Measurements from ENCODE around the gene GDPD2. TPM values are rescaled to one million over a fixed set of nuclear protein-coding genes. Genes with fewer than 3 reads are reported as not detected.

Gene GDPD2
- total RNA-seq, 1 donor from 2014 or later: not detected

DNA sequence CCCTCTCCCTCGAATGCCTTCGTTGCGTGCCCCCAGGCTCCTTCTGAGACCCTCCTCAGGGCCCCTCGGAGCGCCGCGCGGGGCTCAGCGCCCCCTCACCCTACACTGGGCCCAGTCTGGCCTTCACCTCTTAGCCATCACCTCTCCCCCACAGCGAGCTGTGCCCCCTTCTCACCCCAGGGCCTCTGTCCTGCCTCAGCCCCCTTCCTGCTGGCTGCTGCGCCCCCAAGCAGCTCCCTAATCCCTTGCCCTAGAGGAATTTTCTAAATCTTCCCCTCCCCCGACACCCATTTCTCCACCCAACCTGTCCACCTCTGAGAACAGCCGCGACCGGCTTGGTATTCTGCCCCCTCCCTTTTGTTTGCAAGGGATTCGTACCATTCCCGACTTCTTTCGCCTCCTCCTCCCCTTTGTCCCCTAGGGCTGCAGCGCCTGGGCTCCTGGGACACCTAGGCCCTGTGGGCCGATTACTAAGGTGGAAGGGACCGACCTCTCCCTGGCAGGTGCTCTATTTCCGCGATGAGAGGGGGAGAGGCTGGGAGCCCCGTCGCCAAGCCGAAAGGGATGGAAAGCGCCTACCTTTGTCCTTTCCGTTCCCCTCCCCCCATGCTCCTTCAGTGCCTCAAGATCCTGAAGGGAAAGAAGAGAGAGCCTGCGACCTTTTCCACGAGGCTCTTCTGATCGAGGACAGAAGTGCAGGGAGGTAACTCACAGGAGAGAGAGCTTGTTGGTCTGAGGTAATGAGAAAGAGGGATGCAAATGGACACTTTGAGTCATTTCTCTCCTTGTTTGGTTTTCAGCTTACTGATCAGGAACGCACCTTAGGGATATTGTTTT is 32.5 kb downstream of the GDPD2 start:
- DNase-seq: peak; percentile 35
- TF ChIP-seq CTCF (IDR thresholded peaks at IDR 0.05; ENCODE audit: partially characterized antibody, unreplicated experiment): no peak
- peak overlapping the region; percentile 95 for H3K27ac Mint-ChIP-seq (ENCODE audit: unreplicated experiment)
- peak overlapping the region; percentile 93 for H3K4me3 Mint-ChIP-seq (ENCODE audit: unreplicated experiment)
- peaks cover under 1% of the 10 kb centered on the region for H3K27me3 Mint-ChIP-seq (ENCODE audit: unreplicated experiment)
- H3K36me3 Mint-ChIP-seq (ENCODE audit: unreplicated experiment): no peaks in the 10 kb centered on the region
- peaks cover 6% of the 10 kb centered on the region for H3K9me3 Mint-ChIP-seq (ENCODE audit: unreplicated experiment)
- H3K4me1 Mint-ChIP-seq (ENCODE audit: low read depth, unreplicated experiment): peaks cover 7% of the 10 kb centered on the region

- peaks cover 3% of the 10 kb centered on the region for H3K36me3 Mint-ChIP-seq (ENCODE audit: unreplicated experiment)
- peak overlapping the region; percentile 93 for H3K4me3 Mint-ChIP-seq (ENCODE audit: unreplicated experiment)
- no peak for TF ChIP-seq CTCF (IDR thresholded peaks at IDR 0.05; ENCODE audit: partially characterized antibody, unreplicated experiment)
- peak overlapping the region; percentile 95 for H3K27ac Mint-ChIP-seq (ENCODE audit: unreplicated experiment)
- no peak for DNase-seq
- H3K4me1 Mint-ChIP-seq (ENCODE audit: low read depth, unreplicated experiment): peaks cover 7% of the 10 kb centered on the region
- H3K9me3 Mint-ChIP-seq (ENCODE audit: unreplicated experiment): peaks cover 6% of the 10 kb centered on the region
- no peaks in the 10 kb centered on the region for H3K27me3 Mint-ChIP-seq (ENCODE audit: unreplicated experiment)
Measured at GRCh38 chrX:70456256-70456655, 33.1 kb downstream of the GDPD2 start.

DNA sequence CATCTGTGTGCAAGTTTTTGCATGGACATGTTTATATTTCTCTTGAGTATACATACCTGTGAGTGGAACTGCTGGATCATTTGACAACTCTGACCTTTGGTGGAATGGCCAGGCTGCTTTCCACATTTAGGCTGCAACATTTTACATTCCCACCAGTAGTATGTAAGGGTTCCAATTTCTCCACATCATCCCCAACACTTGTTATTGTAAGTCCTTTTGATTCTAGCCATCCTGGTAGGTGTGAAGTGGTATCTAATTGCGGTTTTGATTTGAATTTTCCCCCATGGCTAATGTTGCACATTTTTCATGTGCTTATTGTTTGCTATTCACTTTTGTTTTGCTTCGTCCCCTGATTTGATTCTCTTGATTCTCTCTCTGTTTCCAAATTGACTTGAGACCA is 37.9 kb downstream of the GDPD2 start:
- Mint-ChIP-seq H3K4me3 (ENCODE audit: unreplicated experiment) (no peak overlapping the region), H3K27me3 (ENCODE audit: unreplicated experiment) (no peaks in the 10 kb centered on the region), H3K36me3 (ENCODE audit: unreplicated experiment) (peaks cover 4% of the 10 kb centered on the region), H3K9me3 (ENCODE audit: unreplicated experiment) (peaks cover 2% of the 10 kb centered on the region), H3K4me1 (ENCODE audit: low read depth, unreplicated experiment) (peaks cover 6% of the 10 kb centered on the region), H3K27ac (ENCODE audit: unreplicated experiment) (no peak overlapping the region)
- no peak for TF ChIP-seq CTCF (IDR thresholded peaks at IDR 0.05; ENCODE audit: partially characterized antibody, unreplicated experiment)
- DNase-seq: no peak

- no peaks in the 10 kb centered on the region for H3K9me3 Mint-ChIP-seq (ENCODE audit: unreplicated experiment)
- H3K36me3 Mint-ChIP-seq (ENCODE audit: unreplicated experiment): peaks cover 4% of the 10 kb centered on the region
- TF ChIP-seq CTCF (IDR thresholded peaks at IDR 0.05; ENCODE audit: partially characterized antibody, unreplicated experiment): no peak
- H3K4me3 Mint-ChIP-seq (ENCODE audit: unreplicated experiment): no peak overlapping the region
- DNase-seq: no peak
- H3K27ac Mint-ChIP-seq (ENCODE audit: unreplicated experiment): no peak overlapping the region
- no peaks in the 10 kb centered on the region for H3K4me1 Mint-ChIP-seq (ENCODE audit: low read depth, unreplicated experiment)
- H3K27me3 Mint-ChIP-seq (ENCODE audit: unreplicated experiment): no peaks in the 10 kb centered on the region
Measured at GRCh38 chrX:70464051-70464450, 40.9 kb downstream of the GDPD2 start.

DNA sequence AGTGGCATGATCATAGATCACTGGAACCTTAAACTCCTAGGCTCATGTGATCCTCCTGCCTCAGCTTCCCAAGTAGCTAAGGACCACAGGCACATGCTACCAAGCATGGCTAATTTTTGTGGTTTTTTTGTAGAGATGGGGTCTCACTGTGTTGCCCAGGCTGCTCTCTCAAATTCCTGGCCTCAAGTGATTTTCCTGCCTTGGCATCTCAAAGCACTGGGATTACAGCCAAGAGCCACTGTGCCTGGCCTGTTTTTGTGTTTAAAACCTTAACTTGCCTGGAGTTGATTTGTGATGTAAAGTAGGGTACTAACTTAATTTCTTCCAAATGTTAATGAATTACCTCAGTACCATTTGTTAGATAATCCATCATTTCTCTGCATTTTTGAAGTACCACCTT is 43.9 kb downstream of the GDPD2 start:
- Mint-ChIP-seq H3K4me3 (ENCODE audit: unreplicated experiment) (no peak overlapping the region), H3K9me3 (ENCODE audit: unreplicated experiment) (no peaks in the 10 kb centered on the region), H3K36me3 (ENCODE audit: unreplicated experiment) (no peaks in the 10 kb centered on the region), H3K4me1 (ENCODE audit: low read depth, unreplicated experiment) (no peaks in the 10 kb centered on the region), H3K27me3 (ENCODE audit: unreplicated experiment) (no peaks in the 10 kb centered on the region), H3K27ac (ENCODE audit: unreplicated experiment) (no peak overlapping the region)
- TF ChIP-seq CTCF (IDR thresholded peaks at IDR 0.05; ENCODE audit: partially characterized antibody, unreplicated experiment): no peak
- no peak for DNase-seq
